Prostate gland (tissue), 2 donors: ENCODE measurements around the gene SERPINB3. TPM values are rescaled to one million over a fixed set of nuclear protein-coding genes. Genes with fewer than 3 reads are reported as not detected.
"Not testable (repeated sequence)": the region's sequence is repeated elsewhere in the genome, so short reads cannot be mapped to it uniquely, and the experiment has no call there.

Experiments
- DNase-seq: peaks from one replicate; pipeline ENCODE4 v3.0.0-alpha.2; 2019; ENCODE audit warnings: low spot score
- H3K27ac ChIP-seq, 2 donors: fragments of 200-600 bp; sonication (generic); 2 replicates each; pipeline ENCODE4 v1.5.1; 2017 to 2019
- H3K27me3 ChIP-seq: fragments of 200-600 bp; sonication (generic); replicated peaks from 2 replicates; pipeline ENCODE4 v1.5.1; 2019; ENCODE audit not compliant: insufficient read depth
- H3K36me3 ChIP-seq, 2 donors: fragments of 200-600 bp; sonication (generic); 1 replicate in 1 of 2; 2 replicates in 1 of 2; pipeline versions ENCODE4 v1.5.1 to v1.8.1; 2017 to 2019
- H3K4me1 ChIP-seq: fragments of 200-600 bp; sonication (generic); replicated peaks from 2 replicates; pipeline ENCODE4 v1.5.1; 2019
- H3K4me3 ChIP-seq, 2 donors: fragments of 200-600 bp; sonication (generic); 2 replicates each; pipeline ENCODE4 v1.5.1; 2017 to 2019
- H3K9me3 ChIP-seq: fragments of 200-600 bp; sonication (generic); 2 replicates; pipeline ENCODE4 v1.5.1; 2017
- POLR2A ChIP-seq: fragments of 450-650 bp; IDR thresholded peaks from one replicate; pipeline ENCODE4 v1.6.1; 2016; ENCODE audit warnings: antibody characterized with exemption, mild to moderate bottlenecking
- POLR2AphosphoS5 ChIP-seq: sonication (generic); formaldehyde crosslinking; IDR thresholded peaks from one replicate; pipeline ENCODE4 v1.6.1; 2017; ENCODE audit warnings: antibody characterized with exemption
- WGBS: methylation state at CpG from one replicate; pipeline ENCODE4 v1.1.5; 2018; 5-methylcytosine and 5-hydroxymethylcytosine counted together
- intact Hi-C: fragments of 100-400 bp; cut with DNase I; formaldehyde crosslinking; loops from one replicate; pipeline ENCODE4 v1.14.2; 2022
- total RNA-seq, 2 donors: library from RNA; depleted of rRNA; stranded (reverse); fragments of >200 nt; gene quantifications; one replicate each; pipeline ENCODE4 v1.1.0, GENCODE V29; 2016
- TF ChIP-seq, protein P1 (sequence below), 4 experiments: fragments of 200-600 bp in 2 of 4; fragments of 450-650 bp in 2 of 4; sonication (generic) in 2 of 4; IDR thresholded peaks; 1 replicate in 3 of 4; 2 replicates in 1 of 4; pipeline ENCODE4 v1.5.1; 2016 to 2019; ENCODE audit warnings: antibody characterized with exemption in 4 of 4, mild to moderate bottlenecking in 2 of 4, moderate library complexity in 2 of 4

The SERPINB3 gene
- total RNA-seq, 2 donors from 2014 or later = 8.5 to 8.8 TPM

GRCh38 chr18:63646936-63647335 lies 14.8 kb downstream of the SERPINB3 start:
- no peak overlapping the region for H3K4me3 ChIP-seq
- H3K27me3 ChIP-seq = no peaks in the 10 kb centered on the region
- no peaks in the 10 kb centered on the region for H3K36me3 ChIP-seq
- no peak overlapping the region for H3K27ac ChIP-seq
- no peaks in the 10 kb centered on the region for H3K9me3 ChIP-seq
- intact Hi-C loops = no loop called here
- no peaks in the 10 kb centered on the region for H3K4me1 ChIP-seq
- DNase-seq = no peak
- TF ChIP-seq, protein P1, sequence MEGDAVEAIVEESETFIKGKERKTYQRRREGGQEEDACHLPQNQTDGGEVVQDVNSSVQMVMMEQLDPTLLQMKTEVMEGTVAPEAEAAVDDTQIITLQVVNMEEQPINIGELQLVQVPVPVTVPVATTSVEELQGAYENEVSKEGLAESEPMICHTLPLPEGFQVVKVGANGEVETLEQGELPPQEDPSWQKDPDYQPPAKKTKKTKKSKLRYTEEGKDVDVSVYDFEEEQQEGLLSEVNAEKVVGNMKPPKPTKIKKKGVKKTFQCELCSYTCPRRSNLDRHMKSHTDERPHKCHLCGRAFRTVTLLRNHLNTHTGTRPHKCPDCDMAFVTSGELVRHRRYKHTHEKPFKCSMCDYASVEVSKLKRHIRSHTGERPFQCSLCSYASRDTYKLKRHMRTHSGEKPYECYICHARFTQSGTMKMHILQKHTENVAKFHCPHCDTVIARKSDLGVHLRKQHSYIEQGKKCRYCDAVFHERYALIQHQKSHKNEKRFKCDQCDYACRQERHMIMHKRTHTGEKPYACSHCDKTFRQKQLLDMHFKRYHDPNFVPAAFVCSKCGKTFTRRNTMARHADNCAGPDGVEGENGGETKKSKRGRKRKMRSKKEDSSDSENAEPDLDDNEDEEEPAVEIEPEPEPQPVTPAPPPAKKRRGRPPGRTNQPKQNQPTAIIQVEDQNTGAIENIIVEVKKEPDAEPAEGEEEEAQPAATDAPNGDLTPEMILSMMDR (IDR thresholded peaks at IDR 0.05) = no peak
- TF ChIP-seq POLR2A (no peak), POLR2AphosphoS5 (no peak)

- H3K27me3 ChIP-seq, H3K36me3 ChIP-seq, H3K9me3 ChIP-seq, H3K27ac ChIP-seq, DNase-seq, H3K4me3 ChIP-seq, intact Hi-C loops, H3K4me1 ChIP-seq: not testable (repeated sequence)
- WGBS = 96% methylated on average over 1 of the region's 1 CpG
Observed at GRCh38 chr18:63644694-63645093, 17.0 kb downstream of the SERPINB3 start.

DNA sequence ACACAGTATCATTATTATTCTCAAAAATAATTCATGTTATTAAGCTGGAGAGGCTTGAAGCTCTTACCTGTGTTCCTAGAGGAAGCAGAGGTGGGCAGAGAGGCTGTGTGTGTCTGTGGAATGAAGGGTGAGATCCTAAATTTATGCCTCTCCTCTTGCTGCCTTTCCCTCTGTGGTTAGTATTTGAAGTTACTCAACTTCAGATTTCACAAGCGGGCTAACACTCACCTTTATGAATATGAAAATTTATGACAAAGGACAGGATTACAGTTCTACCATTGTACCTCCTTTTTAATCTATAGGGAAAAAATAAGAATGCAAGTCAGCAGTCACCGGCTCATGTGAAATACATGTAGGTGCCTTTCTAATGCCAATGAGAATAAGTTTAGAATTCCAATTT lies 17.6 kb downstream of the SERPINB3 start, which contains the start of gene SERPINB4:
TSS of gene SERPINB4 (minus strand) at position 115 of the 400 bp plus-strand sequence. CDS start 679 bp downstream, outside the sequence.
- H3K9me3 ChIP-seq, intact Hi-C loops, DNase-seq, H3K27ac ChIP-seq, H3K4me1 ChIP-seq, H3K4me3 ChIP-seq, H3K36me3 ChIP-seq, H3K27me3 ChIP-seq: not testable (repeated sequence)
- WGBS = 94% methylated on average over 1 of the region's 2 CpGs

DNA sequence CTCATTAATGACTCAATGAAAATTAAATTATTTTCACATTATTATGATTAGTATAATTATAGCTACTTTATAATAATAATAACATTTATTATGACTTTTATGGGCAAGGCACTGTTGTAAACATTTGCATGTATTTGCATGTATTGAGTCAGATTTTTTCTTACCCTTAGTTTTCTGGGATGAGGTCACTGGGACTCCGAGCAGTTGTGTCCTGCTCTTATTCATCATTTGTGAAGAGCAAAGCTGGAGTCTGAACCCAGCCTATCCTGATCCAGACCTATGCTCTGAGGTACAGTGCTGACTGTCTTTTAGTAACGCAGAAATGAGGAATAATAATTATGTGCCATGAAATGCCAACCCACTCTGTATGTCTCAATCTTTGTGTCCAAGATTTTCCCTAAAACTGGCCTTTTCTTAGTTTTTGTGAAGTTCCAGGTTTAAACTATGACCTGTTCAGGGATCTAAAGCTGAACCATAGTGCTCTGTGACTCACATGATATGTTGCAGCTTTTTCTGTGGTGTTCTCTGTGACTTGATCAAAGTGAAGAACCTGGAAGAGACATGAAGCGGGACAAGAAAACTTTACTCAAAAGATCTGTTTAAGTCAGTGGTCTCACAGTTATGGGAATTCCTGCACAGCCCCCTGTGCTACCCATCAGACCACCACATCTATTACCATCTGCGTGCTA lies 18.9 kb downstream of the SERPINB3 start:
- H3K36me3 ChIP-seq, intact Hi-C loops, H3K9me3 ChIP-seq, H3K4me1 ChIP-seq, H3K27me3 ChIP-seq, DNase-seq, H3K4me3 ChIP-seq, H3K27ac ChIP-seq: not testable (repeated sequence)
- 92% methylated on average over 4 of the region's 4 CpGs for WGBS

GRCh38 chr18:63641157-63641680 lies 20.5 kb downstream of the SERPINB3 start:
- H3K4me1 ChIP-seq, H3K27ac ChIP-seq, DNase-seq, H3K36me3 ChIP-seq, H3K9me3 ChIP-seq, H3K4me3 ChIP-seq, intact Hi-C loops, H3K27me3 ChIP-seq: not testable (repeated sequence)
- 88% methylated on average over 4 of the region's 4 CpGs for WGBS

DNA sequence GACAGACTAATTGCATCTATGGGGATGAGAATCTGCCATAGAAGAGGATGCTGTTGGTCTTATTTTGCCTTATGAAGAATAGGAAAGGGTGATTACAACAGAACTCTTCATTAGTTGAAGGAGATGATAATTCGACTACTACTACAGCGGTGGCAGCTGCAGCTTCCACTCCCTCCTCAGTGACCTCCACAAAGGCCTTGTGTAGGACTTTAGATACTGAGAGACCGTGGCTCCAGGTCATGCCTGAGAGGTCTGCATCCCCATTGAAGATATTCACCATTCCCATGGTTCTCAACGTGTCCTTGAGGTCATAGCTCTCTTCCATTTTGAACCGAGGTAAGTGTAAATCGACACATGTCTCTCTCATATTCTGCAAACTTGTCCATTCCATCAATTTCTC lies 24.0 kb downstream of the SERPINB3 start:
- intact Hi-C loops = no loop called here
- Histone ChIP-seq H3K27ac (no peak overlapping the region), H3K4me1 (no peaks in the 10 kb centered on the region), H3K4me3 (no peak overlapping the region), H3K27me3 (no peaks in the 10 kb centered on the region), H3K36me3 (no peaks in the 10 kb centered on the region), H3K9me3 (no peaks in the 10 kb centered on the region)
- TF ChIP-seq POLR2AphosphoS5 = no peak
- TF ChIP-seq, protein P1 (IDR thresholded peaks at IDR 0.05) = no peak
- TF ChIP-seq POLR2A = no peak
- DNase-seq = no peak
- 90% methylated on average over 6 of the region's 6 CpGs for WGBS

- no peak for DNase-seq
- no peaks in the 10 kb centered on the region for H3K9me3 ChIP-seq
- intact Hi-C loops = no loop called here
Observed at GRCh38 chr18:63627819-63628218, 33.9 kb downstream of the SERPINB3 start.

More at GRCh38 chr18:63627819-63628218, 33.9 kb downstream of the SERPINB3 start:
- H3K27me3 ChIP-seq = no peaks in the 10 kb centered on the region
- TF ChIP-seq, protein P1 (IDR thresholded peaks at IDR 0.05) = no peak
- TF ChIP-seq POLR2A (no peak), POLR2AphosphoS5 (no peak)
- H3K4me3 ChIP-seq = no peak overlapping the region
- H3K27ac ChIP-seq = no peak overlapping the region
- H3K36me3 ChIP-seq = no peaks in the 10 kb centered on the region
- H3K4me1 ChIP-seq = no peaks in the 10 kb centered on the region
